ENCODE data around the gene MARCKSL1.
A peak's percentile ranks its signal among the peaks of the same experiment; 100 is the strongest.

MARCKSL1 gene

GRCh38 chr1:32352831-32353383, 16.9 kb upstream of the MARCKSL1 start:
- DNase-seq (ENCODE audit: low read depth in 2 of 2), result no peak

GRCh38 chr1:32352239-32352745, 16.3 kb upstream of the MARCKSL1 start:
- DNase-seq (ENCODE audit: low read depth in 2 of 2), result no peak

- DNase-seq (ENCODE audit: low read depth in 2 of 2), result peak; percentile 77 to 83
Measured at GRCh38 chr1:32351399-32352238, 15.6 kb upstream of the MARCKSL1 start.

- DNase-seq (ENCODE audit: low read depth in 2 of 2), result peak; percentile 52 to 57
Measured at GRCh38 chr1:32350785-32351398, 14.9 kb upstream of the MARCKSL1 start.

GRCh38 chr1:32349211-32349708, 13.2 kb upstream of the MARCKSL1 start:
- no peak for DNase-seq (ENCODE audit: low read depth in 2 of 2)

- DNase-seq (ENCODE audit: low read depth in 2 of 2), result no peak
Measured at GRCh38 chr1:32346532-32347157, 10.6 kb upstream of the MARCKSL1 start.

GRCh38 chr1:32345289-32345827, 9.3 kb upstream of the MARCKSL1 start:
- DNase-seq (ENCODE audit: low read depth in 2 of 2), result no peak

- no peak for DNase-seq (ENCODE audit: low read depth in 2 of 2)
Measured at GRCh38 chr1:32342704-32343103, 6.7 kb upstream of the MARCKSL1 start.

- DNase-seq (ENCODE audit: low read depth in 2 of 2), result no peak
Measured at GRCh38 chr1:32341971-32342370, 5.9 kb upstream of the MARCKSL1 start.

- no peak for DNase-seq (ENCODE audit: low read depth in 2 of 2)
Measured at GRCh38 chr1:32341186-32341757, 5.2 kb upstream of the MARCKSL1 start.

GRCh38 chr1:32339363-32339978, 3.4 kb upstream of the MARCKSL1 start:
- no peak for DNase-seq (ENCODE audit: low read depth in 2 of 2)

GRCh38 chr1:32338637-32339145, 2.7 kb upstream of the MARCKSL1 start:
- DNase-seq (ENCODE audit: low read depth in 2 of 2), result no peak

- DNase-seq (ENCODE audit: low read depth in 2 of 2), result no peak
Measured at GRCh38 chr1:32337855-32338636, 2.0 kb upstream of the MARCKSL1 start.

- DNase-seq (ENCODE audit: low read depth in 2 of 2), result peak in 1 of 2 donors; percentile 38
Measured at GRCh38 chr1:32336963-32337675, 1.1 kb upstream of the MARCKSL1 start.

- DNase-seq (ENCODE audit: low read depth in 2 of 2), result no peak
Measured at GRCh38 chr1:32336591-32336932, 529 bp upstream of the MARCKSL1 start.

- DNase-seq (ENCODE audit: low read depth in 2 of 2), result no peak
Measured at GRCh38 chr1:32335535-32335789, 571 bp downstream of the MARCKSL1 start.

GRCh38 chr1:32334864-32335534, 1.0 kb downstream of the MARCKSL1 start:
- peak in 1 of 2 donors; percentile 43 for DNase-seq (ENCODE audit: low read depth in 2 of 2)

GRCh38 chr1:32334274-32334861, 1.7 kb downstream of the MARCKSL1 start:
- DNase-seq (ENCODE audit: low read depth in 2 of 2), result no peak

All from activated CD8-positive, alpha-beta memory T cell treated with anti-CD3 and anti-CD28 coated beads for 4 hours (primary cell).